Measurements from ENCODE around the gene TIAM2.
"Not testable (repeated sequence)": the region's sequence is repeated elsewhere in the genome, so short reads cannot be mapped to it uniquely, and the experiment has no call there.

Gene TIAM2

GRCh38 chr6:154998855-154999254 is 3.7 kb downstream of the TIAM2 start:
- no peak for DNase-seq
- TF ChIP-seq GATA1 (IDR thresholded peaks at IDR 0.05; ENCODE audit: low read depth, low read length) (no peak), POLR2A (IDR thresholded peaks at IDR 0.05; ENCODE audit: low read length) (no peak)

DNA sequence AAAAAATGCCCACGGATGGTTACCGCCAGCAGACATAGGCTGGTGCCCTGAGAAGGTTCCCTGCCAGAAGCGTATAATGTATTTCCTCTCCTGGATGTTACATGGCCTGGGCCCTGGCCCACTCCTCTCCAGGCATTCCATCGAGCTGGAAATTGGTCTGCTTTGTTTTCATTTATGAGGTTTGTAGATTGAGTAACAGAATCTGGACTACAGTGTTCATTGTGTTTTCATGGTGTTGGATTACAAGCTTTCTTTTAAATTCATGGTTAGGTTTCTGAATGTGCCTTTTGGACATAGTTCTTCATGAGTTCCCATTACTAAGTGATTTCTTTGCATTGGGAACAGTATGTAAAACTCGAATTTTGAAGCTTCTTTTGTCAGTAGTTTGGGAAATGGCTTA is 6.4 kb downstream of the TIAM2 start:
- TF ChIP-seq GATA1 (IDR thresholded peaks at IDR 0.05; ENCODE audit: low read depth, low read length), result no peak
- TF ChIP-seq POLR2A (IDR thresholded peaks at IDR 0.05; ENCODE audit: low read length), result no peak
- no peak for DNase-seq

DNA sequence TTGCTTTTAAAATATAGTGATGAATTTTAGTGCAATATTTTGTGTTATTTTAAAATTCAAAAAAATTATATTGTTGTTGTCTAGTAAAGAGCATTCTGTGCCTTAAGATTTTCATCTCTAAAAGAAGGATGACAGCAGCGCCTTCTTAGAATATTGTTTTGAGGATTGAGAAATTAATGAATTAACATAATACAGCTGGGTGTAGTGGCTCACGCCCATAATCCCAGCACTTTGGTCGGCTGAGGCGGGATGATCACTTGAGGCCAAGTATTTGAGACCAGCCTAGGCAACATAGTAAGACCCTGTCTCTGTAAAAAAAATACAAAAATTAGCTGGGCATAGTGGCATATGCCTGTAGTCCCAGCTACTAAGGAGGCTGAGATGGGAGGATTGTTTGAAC is 6.8 kb downstream of the TIAM2 start:
- DNase-seq, result no peak
- no peak for TF ChIP-seq GATA1 (IDR thresholded peaks at IDR 0.05; ENCODE audit: low read depth, low read length)

- TF ChIP-seq POLR2A (IDR thresholded peaks at IDR 0.05; ENCODE audit: low read length) (no peak), GATA1 (IDR thresholded peaks at IDR 0.05; ENCODE audit: low read depth, low read length) (no peak)
- DNase-seq, result no peak
Observed at GRCh38 chr6:155003476-155003875, 8.4 kb downstream of the TIAM2 start.

DNA sequence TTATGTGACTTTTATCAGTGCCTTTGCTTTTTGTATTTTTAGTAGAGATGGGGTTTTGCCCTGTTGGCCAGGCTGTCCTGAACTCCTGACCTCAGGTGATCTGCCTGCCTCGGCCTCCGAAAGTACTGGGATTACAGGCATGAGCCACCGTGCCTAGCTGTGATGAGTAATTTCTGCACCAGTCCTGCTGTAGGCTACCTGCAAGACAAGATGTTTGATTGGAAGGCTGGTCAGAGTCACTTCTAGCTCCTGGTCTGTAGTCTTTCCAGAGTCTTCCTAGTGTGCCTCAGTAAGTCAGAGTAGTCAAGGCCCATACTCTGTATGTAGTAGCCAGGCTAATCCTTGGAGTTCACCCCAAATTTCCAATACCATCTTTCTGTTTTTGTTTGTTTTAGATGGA is 8.9 kb downstream of the TIAM2 start:
- TF ChIP-seq GATA1 (IDR thresholded peaks at IDR 0.05; ENCODE audit: low read depth, low read length), result no peak
- no peak for TF ChIP-seq POLR2A (IDR thresholded peaks at IDR 0.05; ENCODE audit: low read length)
- no peak for DNase-seq

GRCh38 chr6:155004576-155005372 is 9.7 kb downstream of the TIAM2 start:
- DNase-seq, result no peak
- TF ChIP-seq POLR2A (IDR thresholded peaks at IDR 0.05; ENCODE audit: low read length) (no peak), GATA1 (IDR thresholded peaks at IDR 0.05; ENCODE audit: low read depth, low read length) (no peak)

DNA sequence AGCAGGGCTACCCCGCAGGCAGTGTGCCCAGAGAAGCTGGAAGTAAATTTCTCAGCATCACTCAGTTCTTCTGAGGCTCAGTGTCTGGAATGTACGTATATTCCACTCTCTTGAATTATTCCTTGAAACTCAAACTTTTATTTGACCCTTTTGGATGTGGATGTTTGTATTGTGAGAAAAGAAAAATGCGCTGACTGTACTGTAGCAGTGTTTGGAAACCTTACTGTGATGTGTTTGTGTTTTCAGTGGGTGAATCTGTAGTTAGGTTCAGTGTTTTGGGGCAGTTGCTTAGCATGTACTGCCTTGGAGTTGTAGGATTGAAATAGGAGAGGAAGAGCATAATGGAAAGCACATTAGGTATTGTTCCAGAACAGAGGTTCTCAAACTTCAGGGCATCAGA is 13.5 kb downstream of the TIAM2 start:
- no peak for TF ChIP-seq POLR2A (IDR thresholded peaks at IDR 0.05; ENCODE audit: low read length)
- no peak for TF ChIP-seq GATA1 (IDR thresholded peaks at IDR 0.05; ENCODE audit: low read depth, low read length)
- DNase-seq, result no peak

- no peak for TF ChIP-seq POLR2A (IDR thresholded peaks at IDR 0.05; ENCODE audit: low read length)
- no peak for TF ChIP-seq GATA1 (IDR thresholded peaks at IDR 0.05; ENCODE audit: low read depth, low read length)
- no peak for DNase-seq
Observed at GRCh38 chr6:155010940-155011339, 15.8 kb downstream of the TIAM2 start.

GRCh38 chr6:155011809-155012291 is 16.7 kb downstream of the TIAM2 start:
- DNase-seq, result no peak
- no peak for TF ChIP-seq GATA1 (IDR thresholded peaks at IDR 0.05; ENCODE audit: low read depth, low read length)
- TF ChIP-seq POLR2A (IDR thresholded peaks at IDR 0.05; ENCODE audit: low read length), result no peak

DNA sequence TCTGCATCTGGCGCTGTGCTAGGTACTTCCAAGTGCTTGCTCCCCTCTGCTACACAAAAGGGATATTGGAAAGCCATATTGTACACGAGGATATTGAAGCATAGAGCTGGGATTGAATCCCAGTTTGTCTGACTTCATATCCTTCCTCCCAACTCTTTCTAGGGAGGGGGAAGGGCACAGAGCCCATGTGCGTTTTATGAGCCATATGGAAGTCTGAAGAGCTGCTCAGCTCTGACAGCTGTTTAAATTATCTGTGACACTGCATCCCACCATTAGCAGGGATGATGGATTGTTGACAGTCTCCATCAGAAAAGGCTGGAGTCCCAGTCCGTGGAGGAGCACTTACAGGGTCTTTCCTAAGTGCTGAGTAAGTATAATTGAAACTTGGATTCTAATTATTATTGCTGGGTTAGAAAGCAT is 18.4 kb downstream of the TIAM2 start:
- no peak for DNase-seq
- TF ChIP-seq GATA1 (IDR thresholded peaks at IDR 0.05; ENCODE audit: low read depth, low read length) (no peak), POLR2A (IDR thresholded peaks at IDR 0.05; ENCODE audit: low read length) (no peak)

GRCh38 chr6:155014137-155014536 is 19.0 kb downstream of the TIAM2 start:
- DNase-seq, result no peak

DNA sequence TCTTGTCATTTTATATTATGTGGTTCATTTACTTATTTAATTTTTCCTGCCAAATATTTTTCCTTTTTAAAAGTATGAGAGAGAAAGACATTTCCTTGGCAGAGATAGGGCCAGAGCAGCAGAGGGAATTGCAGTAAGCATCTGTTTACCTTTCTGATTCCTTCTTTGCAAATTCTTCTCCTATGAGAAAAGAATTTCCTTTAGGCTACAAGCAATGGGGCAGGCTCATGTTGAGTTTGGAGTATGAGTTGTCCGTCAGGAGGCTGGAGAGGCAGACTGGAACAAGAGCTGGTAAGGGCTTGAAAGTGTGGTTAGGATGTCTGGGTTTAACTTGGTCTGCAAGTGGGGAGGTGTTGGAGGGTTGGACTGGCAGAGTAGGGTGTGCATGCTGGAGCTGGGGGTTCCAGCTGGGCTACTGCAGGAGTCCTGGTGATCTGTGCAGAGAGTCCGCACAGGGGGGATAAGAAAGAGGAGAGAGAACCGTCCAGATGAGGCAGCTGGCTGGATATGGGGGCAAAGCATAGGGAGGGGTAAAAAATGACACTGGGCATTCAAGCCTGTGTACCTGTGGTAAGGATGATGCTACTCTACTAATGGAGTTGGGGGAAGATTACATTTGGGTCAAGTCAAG is 19.7 kb downstream of the TIAM2 start:
- no peak for TF ChIP-seq POLR2A (IDR thresholded peaks at IDR 0.05; ENCODE audit: low read length)
- TF ChIP-seq GATA1 (IDR thresholded peaks at IDR 0.05; ENCODE audit: low read depth, low read length), result no peak
- no peak for DNase-seq

More at GRCh38 chr6:155014137-155014536, 19.0 kb downstream of the TIAM2 start:
- TF ChIP-seq GATA1 (IDR thresholded peaks at IDR 0.05; ENCODE audit: low read depth, low read length), result no peak
- no peak for TF ChIP-seq POLR2A (IDR thresholded peaks at IDR 0.05; ENCODE audit: low read length)

- DNase-seq, result not testable (repeated sequence)
Observed at GRCh38 chr6:155018415-155018814, 23.3 kb downstream of the TIAM2 start.

GRCh38 chr6:155021680-155022079 is 26.6 kb downstream of the TIAM2 start:
- no peak for DNase-seq
- TF ChIP-seq POLR2A (IDR thresholded peaks at IDR 0.05; ENCODE audit: low read length) (no peak), GATA1 (IDR thresholded peaks at IDR 0.05; ENCODE audit: low read depth, low read length) (no peak)

- no peak for DNase-seq
- TF ChIP-seq POLR2A (IDR thresholded peaks at IDR 0.05; ENCODE audit: low read length) (no peak), GATA1 (IDR thresholded peaks at IDR 0.05; ENCODE audit: low read depth, low read length) (no peak)
Observed at GRCh38 chr6:155022721-155023120, 27.6 kb downstream of the TIAM2 start.

All from erythroblast (primary cell).